H1 (cell line): Measurements from ENCODE around the gene ASIP. TPM values are rescaled to one million over a fixed set of nuclear protein-coding genes. Genes with fewer than 3 reads are reported as not detected.
A peak's percentile ranks its signal among the peaks of the same experiment; 100 is the strongest.

Source experiments
- CTCF ChIA-PET: fragments of 300-600 bp; sonication (Branson Sonifier 250); formaldehyde crosslinking; loops from one replicate; lab custom pipeline; 2021; ENCODE audit not compliant: partially characterized antibody; lab: Charles Lee
- POLR2A ChIA-PET: fragments of 300-600 bp; sonication (Branson Sonifier 250); formaldehyde crosslinking; loops from one replicate; lab custom pipeline; 2021; ENCODE audit warnings: inconsistent platforms; ENCODE audit not compliant: partially characterized antibody; lab: Charles Lee
- DNase-seq, 2 experiments: peaks; one replicate each; pipeline versions ENCODE4 v3.0.0 to v3.0.0-alpha.2; 2010 to 2022; ENCODE audit warnings: low spot score in 2 of 2, low read depth in 1 of 2, mixed read lengths in 1 of 2
- FAIRE-seq: peaks from 2 replicates; lab custom pipeline; 2011; peaks lifted over from hg19 to GRCh38; lab: Jason Lieb, UNC
- H2AFZ ChIP-seq: 2 replicates; pipeline ENCODE4 v1.8.1; 2012; ENCODE audit warnings: low read length, inconsistent platforms
- H2AK5ac ChIP-seq: 2 replicates; pipeline ENCODE4 v1.6.1; 2013; ENCODE audit warnings: low read depth, low read length
- H2BK120ac ChIP-seq: replicated peaks from 2 replicates; pipeline ENCODE3; 2013; ENCODE audit warnings: low read depth, low read length, inconsistent platforms
- H2BK12ac ChIP-seq: 2 replicates; pipeline ENCODE4 v1.6.1; 2013; ENCODE audit warnings: low read depth, low read length
- H2BK15ac ChIP-seq: 2 replicates; pipeline ENCODE4 v1.6.1; 2013; ENCODE audit warnings: low read length
- H2BK20ac ChIP-seq: 2 replicates; pipeline ENCODE4 v1.6.1; 2013; ENCODE audit warnings: low read length
- H2BK5ac ChIP-seq: 2 replicates; pipeline ENCODE4 v1.6.1; 2013; ENCODE audit warnings: low read depth, low read length
- H3K14ac ChIP-seq: 2 replicates; pipeline ENCODE4 v1.6.1; 2013; ENCODE audit warnings: inconsistent platforms; ENCODE audit not compliant: insufficient read length
- H3K18ac ChIP-seq: 2 replicates; pipeline ENCODE4 v1.6.1; 2013; ENCODE audit warnings: low read length; ENCODE audit errors: extremely low read depth
- H3K23ac ChIP-seq: 2 replicates; pipeline ENCODE4 v1.6.1; 2013; ENCODE audit warnings: inconsistent platforms; ENCODE audit not compliant: insufficient read length
- H3K23me2 ChIP-seq: 2 replicates; pipeline ENCODE4 v1.6.1; 2013; ENCODE audit warnings: low read depth, low read length
- H3K27ac ChIP-seq: 2 replicates; pipeline ENCODE4 v1.6.1; 2011; ENCODE audit warnings: low read depth, low read length, inconsistent platforms
- H3K27me3 ChIP-seq, 4 experiments: replicated peaks in 1 of 4; 1 replicate in 1 of 4; 2 replicates in 3 of 4; pipeline versions ENCODE4 v1.6.1 to v1.8.1; 2011 to 2013; ENCODE audit warnings: low read length in 3 of 4, mild to moderate bottlenecking in 3 of 4, inconsistent platforms in 2 of 4, mixed read lengths in 2 of 4, moderate library complexity in 1 of 4; ENCODE audit not compliant: control insufficient read depth in 3 of 4, insufficient read depth in 3 of 4; ENCODE audit errors: extremely low read depth in 1 of 4
- H3K36me3 ChIP-seq, 4 experiments: 2 replicates each; pipeline versions ENCODE4 v1.6.1 to v1.8.1; 2011 to 2013; ENCODE audit warnings: mild to moderate bottlenecking in 4 of 4, low read length in 3 of 4, moderate library complexity in 2 of 4, control low read depth in 1 of 4, inconsistent platforms in 1 of 4; ENCODE audit not compliant: insufficient read depth in 4 of 4, control insufficient read depth in 2 of 4
- H3K4ac ChIP-seq: replicated peaks from 2 replicates; pipeline ENCODE3; 2013; ENCODE audit warnings: low read length, low read depth, mixed read lengths, inconsistent platforms; ENCODE audit not compliant: insufficient read length
- H3K4me1 ChIP-seq, 4 experiments: replicated peaks in 1 of 4; 1 replicate in 1 of 4; 2 replicates in 3 of 4; pipeline versions ENCODE4 v1.6.1 to v1.8.1; 2011 to 2013; ENCODE audit warnings: low read length in 3 of 4, inconsistent platforms in 2 of 4, mixed read lengths in 1 of 4; ENCODE audit not compliant: insufficient read depth in 4 of 4, control insufficient read depth in 3 of 4
- H3K4me2 ChIP-seq, 2 experiments: 2 replicates each; pipeline versions ENCODE4 v1.6.1 to v1.8.1; 2011 to 2013; ENCODE audit warnings: low read depth in 2 of 2, low read length in 2 of 2, control low read depth in 1 of 2, inconsistent platforms in 1 of 2, mild to moderate bottlenecking in 1 of 2; ENCODE audit not compliant: insufficient read depth in 1 of 2
- H3K4me3 ChIP-seq, 4 experiments: fragments of 200-600, 300-600 bp in 1 of 4; sonication (generic), shearing (Covaris generic), sonication (Bioruptor Twin) in 1 of 4; 2 replicates each; pipeline versions ENCODE4 v1.5.1 to v1.8.1; 2011 to 2016; ENCODE audit warnings: low read length in 4 of 4, low read depth in 3 of 4, control low read depth in 2 of 4, inconsistent platforms in 2 of 4, mild to moderate bottlenecking in 2 of 4, mixed read lengths in 1 of 4, moderate library complexity in 1 of 4; ENCODE audit not compliant: insufficient read depth in 2 of 4; ENCODE audit errors: extremely low read depth in 1 of 4
- H3K56ac ChIP-seq: replicated peaks from 2 replicates; pipeline ENCODE3; 2013; ENCODE audit warnings: low read depth, mild to moderate bottlenecking, mixed read lengths, low read length, inconsistent platforms; ENCODE audit not compliant: insufficient read length
- H3K79me1 ChIP-seq: 2 replicates; pipeline ENCODE4 v1.6.1; 2013; ENCODE audit warnings: low read depth, low read length, control low read depth
- H3K79me2 ChIP-seq, 2 experiments: 2 replicates each; pipeline versions ENCODE4 v1.6.1 to v1.8.1; 2012 to 2013; ENCODE audit warnings: low read length in 2 of 2, mild to moderate bottlenecking in 2 of 2, inconsistent platforms in 1 of 2; ENCODE audit not compliant: insufficient read depth in 2 of 2, control insufficient read depth in 1 of 2
- H3K9ac ChIP-seq, 4 experiments: replicated peaks in 1 of 4; 1 replicate in 1 of 4; 2 replicates in 3 of 4; pipeline versions ENCODE4 v1.6.1 to v1.8.1; 2011 to 2013; ENCODE audit warnings: low read depth in 3 of 4, low read length in 3 of 4, control low read depth in 2 of 4, mild to moderate bottlenecking in 2 of 4, moderate library complexity in 2 of 4, inconsistent platforms in 1 of 4; ENCODE audit errors: extremely low read depth in 1 of 4
- H3K9me3 ChIP-seq, 2 experiments: 2 replicates each; pipeline versions ENCODE4 v1.6.1 to v1.8.1; 2012 to 2013; ENCODE audit warnings: mild to moderate bottlenecking in 2 of 2, moderate library complexity in 2 of 2, control low read depth in 1 of 2, inconsistent platforms in 1 of 2, low read depth in 1 of 2, low read length in 1 of 2, mixed read lengths in 1 of 2; ENCODE audit not compliant: insufficient read depth in 2 of 2
- H4K20me1 ChIP-seq, 2 experiments: replicated peaks in 1 of 2; 2 replicates each; pipeline versions ENCODE3 to v1.8.1; 2011 to 2013; ENCODE audit warnings: inconsistent platforms in 2 of 2, low read length in 2 of 2, mild to moderate bottlenecking in 1 of 2; ENCODE audit not compliant: insufficient read depth in 2 of 2, control insufficient read depth in 1 of 2
- H4K5ac ChIP-seq: 2 replicates; pipeline ENCODE4 v1.6.1; 2013; ENCODE audit warnings: low read length, low read depth, mixed read lengths, inconsistent platforms; ENCODE audit not compliant: insufficient read length
- H4K8ac ChIP-seq: 2 replicates; pipeline ENCODE4 v1.8.0; 2013; ENCODE audit warnings: mild to moderate bottlenecking, moderate library complexity, low read length, inconsistent platforms; ENCODE audit not compliant: insufficient read depth; ENCODE audit errors: extremely low read depth
- H4K91ac ChIP-seq: replicated peaks from 2 replicates; pipeline ENCODE3; 2013; ENCODE audit warnings: low read length, mixed read lengths, inconsistent platforms; ENCODE audit not compliant: insufficient read length
- ASH2L ChIP-seq: fragments of 200-600, 300-600 bp; sonication (generic); IDR thresholded peaks from one replicate; pipeline ENCODE4 v1.7.1; 2017; ENCODE audit warnings: low read length
- CTCF ChIP-seq, 3 experiments: IDR thresholded peaks; 1 replicate in 2 of 3; 2 replicates in 1 of 3; pipeline versions ENCODE4 v1.5.1 to v1.6.1; 2011; ENCODE audit warnings: low read length in 3 of 3, mild to moderate bottlenecking in 3 of 3, inconsistent platforms in 2 of 3, low read depth in 1 of 3, moderate library complexity in 1 of 3; ENCODE audit not compliant: insufficient read depth in 1 of 3; ENCODE audit errors: control extremely low read depth in 1 of 3
- EZH2 ChIP-seq: fragments of 200-600 bp; sonication (generic); IDR thresholded peaks from 2 replicates; pipeline ENCODE4 v1.7.1; 2012; ENCODE audit warnings: low read depth, mild to moderate bottlenecking, moderate library complexity, low read length, inconsistent platforms; ENCODE audit not compliant: severe bottlenecking
- GABPA ChIP-seq: IDR thresholded peaks from 2 replicates; pipeline ENCODE4 v1.6.1; 2011; ENCODE audit warnings: mild to moderate bottlenecking, low read length, moderate library complexity, borderline replicate concordance; ENCODE audit not compliant: insufficient read depth
- PHF8 ChIP-seq: fragments of 200-600 bp; sonication (generic); conservative IDR thresholded peaks from 2 replicates; pipeline ENCODE4 v1.7.1; 2012; ENCODE audit warnings: low read depth, mild to moderate bottlenecking, inconsistent platforms, low read length, moderate library complexity
- RAD21 ChIP-seq, 2 experiments: IDR thresholded peaks in 1 of 2; conservative IDR thresholded peaks in 1 of 2; 2 replicates each; pipeline ENCODE4 v1.6.1; 2011; ENCODE audit warnings: low read depth in 2 of 2, low read length in 2 of 2, improper control_type of control experiment in 1 of 2, inconsistent platforms in 1 of 2, mild to moderate bottlenecking in 1 of 2, moderate library complexity in 1 of 2
- RFX5 ChIP-seq: IDR thresholded peaks from 2 replicates; pipeline ENCODE4 v1.6.1; 2011; ENCODE audit warnings: low read depth, low read length, improper control_type of control experiment, borderline replicate concordance
- SP2 ChIP-seq: IDR thresholded peaks from 2 replicates; pipeline ENCODE4 v1.6.1; 2012; ENCODE audit warnings: mild to moderate bottlenecking, low read length, inconsistent platforms
- USF2 ChIP-seq: IDR thresholded peaks from 2 replicates; pipeline ENCODE4 v1.6.1; 2011; ENCODE audit warnings: low read length, improper control_type of control experiment
- WGBS, 2 experiments: shearing (Covaris generic) in 1 of 2; methylation state at CpG; one replicate each; pipeline versions ENCODE4 v1.1.6 to v1.1.7; 2013 to 2015; ENCODE audit warnings: low lambda C conversion rate in 2 of 2, mixed read lengths in 2 of 2, inconsistent platforms in 1 of 2, low coverage in 1 of 2, missing lambda C conversion rate in 1 of 2; ENCODE audit not compliant: insufficient replicate concordance in 2 of 2, insufficient coverage in 1 of 2, insufficient read length in 1 of 2; ENCODE audit errors: extremely low coverage in 1 of 2, missing lambda C conversion rate in 1 of 2; 5-methylcytosine and 5-hydroxymethylcytosine counted together
- polyA plus RNA-seq, 7 experiments: library from polyadenylated mRNA; depleted of rRNA in 3 of 7; stranded (reverse) in 5 of 7; unstranded in 2 of 7; fragments of >200 nt in 5 of 7; fragments of 200-250 nt in 2 of 7; gene quantifications; 1 replicate in 5 of 7; 2 replicates in 1 of 7; 4 replicates in 1 of 7; pipeline versions ENCODE4 v1.2.1 to v1.2.3, GENCODE V29; 2011 to 2013; ENCODE audit warnings: missing spikeins in 2 of 7, mixed read lengths in 2 of 7
- total RNA-seq: library from RNA; stranded (reverse); fragmentation: NEBNext Ultra II Directional; extraction: Animal tissue kit (Norgen Biotek cat#: 25700); gene quantifications from 2 replicates; pipeline ENCODE4 v1.2.1, GENCODE V29; 2021

ASIP gene
- total and polyA plus RNA-seq, 2 of the 8 experiments (the other 6 are each of a cell fraction or from before 2014, with no cell fraction given), result not detected

GRCh38 chr20:34209111-34209510 lies 32.1 kb upstream of the ASIP start:
- H4K20me1 ChIP-seq, result no peaks in the 10 kb centered on the region
- H4K8ac ChIP-seq, result peak overlapping the region; percentile 35; the same call in 1 of the 2 replicates
- H3K56ac ChIP-seq, result no peak overlapping the region
- ChIA-PET POLR2A (no interaction called here), CTCF (interaction anchor here (0.8 to 1.4 kb wide), 4 partner anchors 11 to 104 kb away, joined by 3 read pairs; no protein-coding TSS in a partner anchor)
- H3K36me3 ChIP-seq, result no peaks in the 10 kb centered on the region
- H2AK5ac ChIP-seq, result no peak overlapping the region
- H3K9me3 ChIP-seq, result no peaks in the 10 kb centered on the region; a peak in 1 of 4 replicates
- no peak overlapping the region for H2BK15ac ChIP-seq
- H3K4me1 ChIP-seq, result no peaks in the 10 kb centered on the region
- no peak for DNase-seq
- H3K4ac ChIP-seq, result no peak overlapping the region
- H3K4me2 ChIP-seq, result no peak overlapping the region
- no peak overlapping the region for H2BK12ac ChIP-seq
- no peak overlapping the region for H3K4me3 ChIP-seq
- no peak overlapping the region for H3K27ac ChIP-seq
- H3K23ac ChIP-seq, result no peak overlapping the region
- H3K79me1 ChIP-seq, result no peaks in the 10 kb centered on the region
- TF ChIP-seq ASH2L (no peak), CTCF (IDR thresholded peaks at IDR 0.05; ENCODE audit: control extremely low read depth in 1 of 3, insufficient read depth in 1 of 3, low read depth in 1 of 3, low read length in 3 of 3) (no peak), RAD21 (IDR thresholded peaks at IDR 0.05 in 1 of 2, conservative IDR thresholded peaks at IDR 0.05 in 1 of 2; ENCODE audit: low read depth in 2 of 2, low read length in 2 of 2) (no peak), EZH2 (no peak), USF2 (no peak), GABPA (no peak), RFX5 (no peak), PHF8 (no peak), SP2 (no peak)
- H3K18ac ChIP-seq, result no peak overlapping the region
- H2BK5ac ChIP-seq, result no peak overlapping the region
- H2BK20ac ChIP-seq, result no peak overlapping the region
- no peak overlapping the region for H2BK120ac ChIP-seq
- no peak overlapping the region for H2AFZ ChIP-seq
- H3K14ac ChIP-seq, result no peak overlapping the region
- no peaks in the 10 kb centered on the region for H3K23me2 ChIP-seq
- no peak for FAIRE-seq
- 81% methylated on average over 3 of the region's 3 CpGs; no CpG with 5 or more reads in 1 of the 2 experiments for WGBS, 2 experiments
- H3K9ac ChIP-seq, result no peak overlapping the region
- no peak overlapping the region for H4K91ac ChIP-seq
- no peak overlapping the region for H4K5ac ChIP-seq
- no peaks in the 10 kb centered on the region for H3K79me2 ChIP-seq
- no peaks in the 10 kb centered on the region for H3K27me3 ChIP-seq
